IPS-NIHi7 (cell line): Measurements from ENCODE around the gene SKI.
"Not testable (repeated sequence)": the region's sequence is repeated elsewhere in the genome, so short reads cannot be mapped to it uniquely, and the experiment has no call there.

Source experiments
- DNase-seq: peaks from one replicate; pipeline ENCODE4 v3.0.0; 2012; ENCODE audit warnings: mixed read lengths; ENCODE audit errors: extremely low spot score

The SKI gene

GRCh38 chr1:2291577-2291976, 63.5 kb downstream of the SKI start:
- no peak for DNase-seq

DNA sequence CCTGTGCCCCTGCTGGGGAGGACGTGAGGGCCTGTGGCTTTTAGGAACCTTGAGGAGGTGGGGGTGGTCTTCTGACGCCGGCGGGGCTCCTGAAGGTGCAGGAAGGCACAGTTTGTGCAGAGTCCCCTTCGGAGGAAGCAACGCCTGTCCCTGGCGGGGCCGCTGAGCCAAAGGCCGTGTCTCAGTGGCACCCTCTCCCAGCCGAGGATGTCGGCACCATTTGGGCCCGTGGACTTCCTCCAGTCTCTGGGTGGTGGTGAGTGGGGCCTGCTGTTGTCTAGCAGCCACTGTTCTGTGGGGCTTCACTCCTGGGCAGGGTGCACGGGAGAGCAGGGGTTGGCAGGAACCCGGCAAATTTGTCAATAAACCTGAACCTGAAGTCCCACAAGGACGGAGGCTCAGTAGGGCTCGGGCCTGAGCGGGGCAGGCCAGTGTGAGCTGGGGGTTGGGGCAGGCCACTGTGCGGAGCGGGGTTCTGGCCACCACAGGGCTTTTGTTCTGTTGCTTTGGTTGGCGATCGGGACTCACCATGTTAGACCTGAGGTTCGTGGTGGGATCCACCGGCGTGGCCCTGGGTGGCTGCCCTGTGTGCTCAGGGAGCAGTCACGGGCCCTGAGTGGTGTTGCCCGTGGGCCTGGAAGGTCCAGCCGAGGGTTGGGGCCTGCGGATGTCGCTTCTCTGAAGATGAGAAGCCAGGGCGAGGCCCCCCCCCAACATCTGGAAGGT, 64.8 kb downstream of the SKI start:
- no peak for DNase-seq

GRCh38 chr1:2294033-2294724, 66.1 kb downstream of the SKI start:
- DNase-seq, result no peak

DNA sequence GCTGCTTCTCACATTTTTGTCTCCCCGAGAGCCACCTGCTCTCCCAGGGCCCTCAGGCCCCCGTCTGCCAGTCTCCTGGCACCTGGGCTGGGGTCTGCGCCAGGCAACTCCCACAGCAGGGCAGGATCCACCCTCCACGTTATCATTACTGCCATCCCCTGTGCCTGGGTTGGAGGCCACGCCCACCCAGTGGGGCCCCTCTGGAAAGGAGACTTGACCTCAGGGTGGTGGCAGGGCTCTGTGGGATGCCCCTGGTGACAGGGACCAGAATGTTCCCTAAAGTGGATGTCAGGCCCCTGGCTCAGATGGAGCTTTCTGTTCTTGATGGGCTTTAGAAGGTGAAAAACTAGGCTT, 66.6 kb downstream of the SKI start:
- DNase-seq, result no peak

- DNase-seq, result no peak
Measured at GRCh38 chr1:2295526-2295925, 67.4 kb downstream of the SKI start.

GRCh38 chr1:2296211-2296610, 68.1 kb downstream of the SKI start:
- not testable (repeated sequence) for DNase-seq

- DNase-seq, result no peak
Measured at GRCh38 chr1:2296614-2297013, 68.5 kb downstream of the SKI start.

DNA sequence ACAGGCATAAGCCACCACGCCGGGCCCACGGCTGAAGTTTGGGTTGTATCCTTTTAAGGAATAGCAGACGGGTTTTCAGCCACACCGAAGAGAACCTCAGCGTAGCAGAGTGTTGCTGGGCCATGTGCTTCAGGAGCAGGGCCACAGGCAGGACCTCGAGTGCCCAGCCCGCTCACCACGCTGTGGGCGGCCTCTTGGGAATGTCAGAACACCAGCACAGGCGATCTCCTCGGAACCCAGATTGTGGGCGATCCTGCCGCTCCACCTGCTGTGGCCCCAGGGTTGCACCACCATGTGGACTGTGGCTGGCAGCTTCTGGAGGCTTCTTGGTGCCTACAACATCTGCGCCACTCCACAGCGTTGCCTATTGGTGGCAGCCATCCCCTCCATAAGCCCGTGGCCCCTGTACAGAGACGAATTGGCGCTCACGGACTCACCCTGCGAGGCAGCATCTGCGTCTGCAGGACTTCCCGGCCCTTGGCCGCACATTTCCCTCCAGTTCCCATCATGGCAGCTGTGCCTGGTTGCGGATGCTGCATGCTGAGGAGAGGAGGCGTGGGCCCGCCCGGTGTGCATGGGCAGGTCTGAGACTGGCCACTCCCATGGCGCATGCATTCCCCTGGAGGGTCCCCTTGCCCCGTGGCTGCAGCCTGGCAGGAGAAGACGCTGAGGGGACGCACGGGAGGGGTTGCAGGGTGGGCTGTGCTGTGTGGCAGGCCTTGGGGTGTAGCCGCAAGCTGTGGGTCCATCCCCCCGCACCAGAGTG, 69.3 kb downstream of the SKI start:
- DNase-seq, result no peak

DNA sequence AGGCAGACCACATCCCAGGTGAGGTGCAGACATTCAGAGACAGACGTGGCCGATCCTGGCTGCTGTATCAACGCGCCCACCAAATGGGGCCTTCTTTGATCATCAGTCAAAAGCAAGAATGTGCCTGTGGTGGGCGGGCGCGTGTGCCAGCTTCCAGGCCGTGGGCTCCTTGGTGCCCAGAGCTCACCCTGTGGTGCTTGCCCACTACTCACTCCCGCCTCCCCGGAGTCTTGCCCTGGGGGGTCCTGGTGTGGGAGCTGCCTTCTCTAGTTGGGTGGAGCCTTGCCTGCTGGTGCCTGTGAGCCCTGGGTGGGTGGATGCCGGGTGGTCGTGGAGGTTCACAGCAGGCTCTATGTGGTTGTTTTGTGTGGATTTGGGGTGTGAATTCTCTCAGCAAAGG, 70.6 kb downstream of the SKI start:
- no peak for DNase-seq

- no peak for DNase-seq
Measured at GRCh38 chr1:2299131-2299627, 71.1 kb downstream of the SKI start.

DNA sequence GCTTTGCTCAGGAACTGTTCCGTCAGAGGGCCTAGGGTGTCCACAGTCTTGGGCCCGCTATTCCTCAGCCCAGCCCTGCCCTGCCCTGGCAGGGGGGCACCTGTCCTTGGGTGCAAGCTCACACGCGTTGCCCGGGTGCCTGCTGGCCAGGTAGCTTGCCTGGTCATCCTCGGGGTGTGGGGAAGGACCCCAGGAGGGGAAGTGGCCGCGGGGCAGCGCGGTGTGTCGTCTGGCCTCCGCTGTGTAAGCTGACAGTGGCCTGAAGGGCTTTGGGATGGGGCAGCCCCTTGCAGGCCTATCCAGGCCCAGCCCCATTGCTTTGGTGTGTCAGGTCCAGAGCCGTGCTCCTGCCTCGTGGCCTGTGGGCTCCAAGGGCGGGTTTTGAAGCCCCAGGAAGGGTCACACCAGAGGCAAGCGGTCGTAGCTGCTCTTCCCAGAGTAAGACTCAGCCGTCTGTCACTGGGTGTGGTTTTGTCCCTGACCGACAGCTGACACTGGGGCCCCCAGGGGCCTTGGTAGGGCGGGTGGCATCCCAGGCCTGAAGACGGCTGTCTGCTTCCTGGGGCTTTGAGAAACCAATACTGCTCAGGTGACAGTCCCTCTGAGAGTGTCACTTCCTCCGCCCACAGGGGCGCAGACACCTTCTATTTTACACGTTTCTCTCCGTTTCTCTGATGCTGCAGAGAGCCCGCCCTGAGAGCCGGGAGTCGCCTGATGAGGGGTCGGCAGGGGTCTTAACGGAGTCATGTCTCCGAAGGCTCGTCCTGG, 72.1 kb downstream of the SKI start:
- no peak for DNase-seq

GRCh38 chr1:2300851-2301606, 72.9 kb downstream of the SKI start:
- no peak for DNase-seq

DNA sequence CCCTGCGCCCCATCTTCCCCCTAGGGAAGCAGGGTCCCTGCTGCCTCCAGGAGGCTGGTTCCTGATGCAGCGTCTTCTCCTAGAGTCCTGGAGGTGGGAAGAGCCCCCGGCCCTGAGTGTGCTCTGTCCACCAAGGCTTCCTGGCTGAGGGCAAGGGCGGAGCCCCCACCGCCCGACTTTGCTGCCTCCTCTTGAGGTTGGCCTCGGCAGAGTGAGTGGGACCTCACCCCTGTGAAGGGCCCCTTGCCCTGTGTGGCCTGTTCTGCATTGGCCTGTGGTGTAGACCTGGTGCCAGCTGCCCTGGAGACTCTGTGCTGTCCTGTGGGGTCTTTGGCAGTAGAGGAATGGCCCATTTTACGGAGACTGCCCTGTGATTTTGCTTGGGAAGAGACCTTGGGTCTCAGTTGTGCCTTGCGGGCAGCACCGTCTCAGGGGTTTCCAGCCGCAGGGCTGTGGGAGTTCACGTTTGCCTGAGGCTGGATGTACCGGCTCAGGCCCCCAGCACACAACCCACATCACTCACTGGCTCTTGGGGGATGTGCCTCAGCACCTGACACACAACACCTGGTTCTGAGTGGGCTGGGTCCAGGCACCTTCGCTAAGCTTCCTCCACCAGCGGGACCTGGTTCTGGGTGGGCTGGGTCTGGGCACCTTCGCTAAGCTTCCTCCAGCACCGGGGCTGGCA, 73.6 kb downstream of the SKI start:
- DNase-seq, result no peak

- no peak for DNase-seq
Measured at GRCh38 chr1:2302292-2302925, 74.3 kb downstream of the SKI start.

GRCh38 chr1:2303016-2303775, 75.1 kb downstream of the SKI start:
- DNase-seq, result no peak

GRCh38 chr1:2303781-2304180, 75.7 kb downstream of the SKI start:
- no peak for DNase-seq

DNA sequence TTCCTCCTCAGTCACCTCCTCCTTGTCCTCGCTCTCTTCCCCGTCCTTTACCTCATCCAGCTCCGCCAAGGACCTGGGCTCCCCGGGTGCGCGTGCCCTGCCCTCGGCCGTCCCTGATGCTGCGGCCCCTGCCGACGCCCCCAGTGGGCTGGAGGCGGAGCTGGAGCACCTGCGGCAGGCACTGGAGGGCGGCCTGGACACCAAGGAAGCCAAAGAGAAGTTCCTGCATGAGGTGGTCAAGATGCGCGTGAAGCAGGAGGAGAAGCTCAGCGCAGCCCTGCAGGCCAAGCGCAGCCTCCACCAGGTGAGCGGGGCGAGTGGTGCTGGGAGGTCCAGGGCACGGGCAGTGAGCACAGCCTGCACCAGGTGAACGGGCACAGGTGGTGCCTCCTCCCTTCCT, 76.2 kb downstream of the SKI start:
- no peak for DNase-seq

GRCh38 chr1:2304921-2305681, 77.0 kb downstream of the SKI start:
- no peak for DNase-seq
